ENCODE results near the gene BIN2.
A peak's percentile ranks its signal among the peaks of the same experiment; 100 is the strongest.

- TF ChIP-seq, protein P1, sequence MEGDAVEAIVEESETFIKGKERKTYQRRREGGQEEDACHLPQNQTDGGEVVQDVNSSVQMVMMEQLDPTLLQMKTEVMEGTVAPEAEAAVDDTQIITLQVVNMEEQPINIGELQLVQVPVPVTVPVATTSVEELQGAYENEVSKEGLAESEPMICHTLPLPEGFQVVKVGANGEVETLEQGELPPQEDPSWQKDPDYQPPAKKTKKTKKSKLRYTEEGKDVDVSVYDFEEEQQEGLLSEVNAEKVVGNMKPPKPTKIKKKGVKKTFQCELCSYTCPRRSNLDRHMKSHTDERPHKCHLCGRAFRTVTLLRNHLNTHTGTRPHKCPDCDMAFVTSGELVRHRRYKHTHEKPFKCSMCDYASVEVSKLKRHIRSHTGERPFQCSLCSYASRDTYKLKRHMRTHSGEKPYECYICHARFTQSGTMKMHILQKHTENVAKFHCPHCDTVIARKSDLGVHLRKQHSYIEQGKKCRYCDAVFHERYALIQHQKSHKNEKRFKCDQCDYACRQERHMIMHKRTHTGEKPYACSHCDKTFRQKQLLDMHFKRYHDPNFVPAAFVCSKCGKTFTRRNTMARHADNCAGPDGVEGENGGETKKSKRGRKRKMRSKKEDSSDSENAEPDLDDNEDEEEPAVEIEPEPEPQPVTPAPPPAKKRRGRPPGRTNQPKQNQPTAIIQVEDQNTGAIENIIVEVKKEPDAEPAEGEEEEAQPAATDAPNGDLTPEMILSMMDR (IDR thresholded peaks at IDR 0.05; ENCODE audit: low read depth, low read length, poor library complexity, severe bottlenecking): peak; percentile 39
- no peak for TF ChIP-seq EZH2phosphoT487 (IDR thresholded peaks at IDR 0.05; ENCODE audit: borderline replicate concordance, low read length)
Measured at GRCh38 chr12:51238037-51238509, 85.9 kb downstream of the BIN2 start.
